WI38 (cell line): ENCODE results near the gene CHD6.

Experiments
- H3K4me3 ChIP-seq: 2 replicates; pipeline ENCODE4 v1.5.1; 2011; ENCODE audit warnings: low read depth, mild to moderate bottlenecking, control low read depth, low read length
- TF ChIP-seq, protein P1 (sequence below): IDR thresholded peaks from 2 replicates; pipeline ENCODE4 v1.5.1; 2012; ENCODE audit warnings: low read depth, mild to moderate bottlenecking, control low read depth, low read length

CHD6 gene

GRCh38 chr20:41366546-41367392 lies 251.4 kb downstream of the CHD6 start, which contains the start of gene EMILIN3:
TSS of gene EMILIN3 (minus strand) at chr20:41366818. CDS start at chr20:41366634, 184 bp downstream.
- TF ChIP-seq, protein P1, sequence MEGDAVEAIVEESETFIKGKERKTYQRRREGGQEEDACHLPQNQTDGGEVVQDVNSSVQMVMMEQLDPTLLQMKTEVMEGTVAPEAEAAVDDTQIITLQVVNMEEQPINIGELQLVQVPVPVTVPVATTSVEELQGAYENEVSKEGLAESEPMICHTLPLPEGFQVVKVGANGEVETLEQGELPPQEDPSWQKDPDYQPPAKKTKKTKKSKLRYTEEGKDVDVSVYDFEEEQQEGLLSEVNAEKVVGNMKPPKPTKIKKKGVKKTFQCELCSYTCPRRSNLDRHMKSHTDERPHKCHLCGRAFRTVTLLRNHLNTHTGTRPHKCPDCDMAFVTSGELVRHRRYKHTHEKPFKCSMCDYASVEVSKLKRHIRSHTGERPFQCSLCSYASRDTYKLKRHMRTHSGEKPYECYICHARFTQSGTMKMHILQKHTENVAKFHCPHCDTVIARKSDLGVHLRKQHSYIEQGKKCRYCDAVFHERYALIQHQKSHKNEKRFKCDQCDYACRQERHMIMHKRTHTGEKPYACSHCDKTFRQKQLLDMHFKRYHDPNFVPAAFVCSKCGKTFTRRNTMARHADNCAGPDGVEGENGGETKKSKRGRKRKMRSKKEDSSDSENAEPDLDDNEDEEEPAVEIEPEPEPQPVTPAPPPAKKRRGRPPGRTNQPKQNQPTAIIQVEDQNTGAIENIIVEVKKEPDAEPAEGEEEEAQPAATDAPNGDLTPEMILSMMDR = no peak
- no peak within 1 kb of the TSS for H3K4me3 ChIP-seq

DNA sequence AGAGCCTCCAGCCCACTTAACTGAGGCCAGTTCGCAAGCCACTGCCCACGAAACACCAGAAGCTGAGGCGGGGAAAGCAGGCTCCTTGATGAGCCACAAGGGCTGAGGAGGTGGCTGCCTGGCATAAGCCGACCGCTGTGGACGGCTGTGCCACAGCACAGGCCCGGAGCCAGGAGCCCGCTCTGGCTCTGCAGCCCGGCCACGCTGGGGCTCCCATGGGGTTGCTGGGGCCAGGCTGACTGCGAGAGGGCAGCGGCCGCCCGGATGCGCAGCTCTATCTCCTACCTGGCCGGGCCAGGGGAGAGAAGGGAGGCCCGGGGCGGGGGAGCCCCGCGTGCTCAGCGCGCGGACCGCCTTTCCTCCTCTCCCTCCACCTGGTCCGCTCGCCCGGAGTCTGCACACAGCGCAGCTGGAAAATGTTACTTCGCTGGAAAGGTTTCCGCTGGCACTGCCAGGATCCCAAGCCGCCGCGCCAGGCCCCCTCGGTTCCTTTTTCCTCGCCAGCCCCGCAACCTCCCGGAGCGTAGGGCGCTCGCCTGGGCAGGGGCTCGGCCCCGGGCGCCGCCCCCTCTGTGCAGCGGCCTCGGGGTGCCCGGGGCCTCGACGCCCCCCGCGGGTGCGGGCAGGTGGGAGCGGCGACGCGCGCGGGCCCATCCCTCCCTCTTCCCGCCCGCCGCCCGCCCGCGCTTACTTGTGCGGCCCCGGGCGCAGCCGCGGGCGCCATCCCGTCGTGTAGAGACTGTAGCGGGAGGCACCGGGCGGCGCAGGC lies 252.2 kb downstream of the CHD6 start:
- TF ChIP-seq, protein P1 = no peak
- H3K4me3 ChIP-seq = no peak overlapping the region

DNA sequence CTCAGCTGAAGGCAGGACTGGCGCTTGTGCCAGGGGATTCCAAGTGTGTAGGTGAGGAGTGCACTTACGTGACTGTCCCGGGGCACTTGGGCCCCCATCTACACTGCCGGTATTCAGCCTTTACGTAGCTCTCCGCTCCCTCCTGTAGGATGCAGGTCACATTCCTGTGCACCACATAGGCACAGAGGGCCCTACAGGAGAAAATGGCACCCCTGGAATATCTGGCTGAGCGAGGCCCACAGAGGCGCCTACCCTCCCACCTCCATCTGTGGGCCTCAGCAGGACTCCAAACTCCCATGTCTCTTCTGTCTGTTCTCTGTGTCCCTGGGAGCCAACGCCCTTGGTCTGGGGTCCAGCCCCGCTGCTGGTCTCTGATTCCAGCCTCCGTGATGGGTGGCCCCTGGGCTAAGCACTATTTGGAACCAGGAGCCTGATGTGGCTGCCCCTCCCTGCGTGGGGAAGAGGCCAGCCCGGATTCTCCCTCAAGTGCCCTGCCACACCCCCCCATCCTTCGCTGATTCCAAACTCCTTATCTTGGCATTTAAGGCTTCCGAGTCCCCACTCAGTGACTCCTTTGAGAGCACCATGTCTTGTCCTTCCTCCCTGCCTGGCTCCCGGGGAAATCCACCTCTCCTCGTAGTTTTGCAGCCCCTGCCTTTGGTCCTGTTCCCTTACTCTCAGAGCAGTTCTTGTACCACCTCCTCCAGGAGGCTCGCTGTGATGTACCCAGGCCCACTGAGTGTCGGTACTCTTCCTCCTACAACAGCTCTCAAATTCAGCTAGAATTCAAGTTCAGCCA lies 253.0 kb downstream of the CHD6 start:
- H3K4me3 ChIP-seq = no peak overlapping the region

DNA sequence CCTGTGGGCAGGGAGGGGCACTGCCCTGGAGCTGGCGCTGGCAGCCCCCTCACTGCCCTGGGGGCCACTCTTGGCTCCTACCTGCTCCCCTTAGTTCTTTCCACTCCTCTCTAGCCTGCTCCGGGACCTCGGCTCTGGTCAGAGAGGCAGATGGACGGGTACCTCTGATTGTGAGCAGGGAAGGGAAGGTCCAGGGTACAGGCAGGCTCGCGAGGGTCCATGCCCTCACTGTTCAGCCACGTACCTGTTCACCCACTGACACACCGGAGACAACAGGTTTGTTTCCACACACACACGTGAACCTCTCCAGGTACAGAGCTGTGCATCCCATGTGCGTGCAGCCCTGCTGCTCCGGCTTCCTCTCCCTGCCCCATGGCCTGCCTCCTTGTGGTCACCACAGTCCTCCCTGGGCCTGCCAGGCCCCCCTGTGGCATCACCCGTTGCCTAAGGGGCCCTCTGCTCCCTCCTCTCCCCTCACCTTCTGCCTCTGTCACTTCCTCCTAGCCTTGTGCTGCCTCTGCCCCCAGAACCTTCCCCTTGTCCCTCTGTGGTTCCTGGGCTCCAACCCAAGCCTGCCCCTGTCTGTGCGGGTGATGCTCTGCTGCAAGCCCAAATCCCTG lies 253.8 kb downstream of the CHD6 start:
- no peak overlapping the region for H3K4me3 ChIP-seq
- TF ChIP-seq, protein P1 = no peak

More for the DNA sequence above, 253.0 kb downstream of the CHD6 start:
- TF ChIP-seq, protein P1 = no peak

DNA sequence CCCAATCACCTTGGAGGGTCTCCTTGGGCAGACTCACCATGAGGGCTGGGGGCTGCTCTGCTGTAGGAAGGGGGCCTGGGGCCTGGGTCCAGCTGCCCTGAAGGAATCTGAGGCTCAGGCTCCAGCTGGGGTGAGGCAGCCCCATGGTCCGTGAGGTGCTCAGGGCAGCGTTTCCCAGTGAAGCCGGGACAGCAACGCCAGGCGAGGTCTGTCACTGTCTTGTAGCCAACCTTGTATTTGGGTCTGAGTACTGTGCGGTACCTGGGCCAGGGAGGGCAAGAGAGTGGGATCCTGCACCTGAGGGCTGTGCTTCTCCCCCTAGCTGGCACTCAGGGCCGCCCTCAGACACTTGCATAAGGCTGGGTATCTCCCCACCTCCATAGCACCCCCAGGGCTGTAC lies 254.6 kb downstream of the CHD6 start:
- TF ChIP-seq, protein P1 = no peak
- no peak overlapping the region for H3K4me3 ChIP-seq

- TF ChIP-seq, protein P1 = no peak
- H3K4me3 ChIP-seq = no peak overlapping the region
Observed at GRCh38 chr20:41362748-41363140, 255.4 kb downstream of the CHD6 start.
